ENCODE data around the gene GPC6. TPM values are rescaled to one million over a fixed set of nuclear protein-coding genes. Genes with fewer than 3 reads are reported as not detected.

GPC6 gene
- total and polyA plus RNA-seq, 4 donors, result 5.9 to 29.1 (median 18.2) TPM

DNA sequence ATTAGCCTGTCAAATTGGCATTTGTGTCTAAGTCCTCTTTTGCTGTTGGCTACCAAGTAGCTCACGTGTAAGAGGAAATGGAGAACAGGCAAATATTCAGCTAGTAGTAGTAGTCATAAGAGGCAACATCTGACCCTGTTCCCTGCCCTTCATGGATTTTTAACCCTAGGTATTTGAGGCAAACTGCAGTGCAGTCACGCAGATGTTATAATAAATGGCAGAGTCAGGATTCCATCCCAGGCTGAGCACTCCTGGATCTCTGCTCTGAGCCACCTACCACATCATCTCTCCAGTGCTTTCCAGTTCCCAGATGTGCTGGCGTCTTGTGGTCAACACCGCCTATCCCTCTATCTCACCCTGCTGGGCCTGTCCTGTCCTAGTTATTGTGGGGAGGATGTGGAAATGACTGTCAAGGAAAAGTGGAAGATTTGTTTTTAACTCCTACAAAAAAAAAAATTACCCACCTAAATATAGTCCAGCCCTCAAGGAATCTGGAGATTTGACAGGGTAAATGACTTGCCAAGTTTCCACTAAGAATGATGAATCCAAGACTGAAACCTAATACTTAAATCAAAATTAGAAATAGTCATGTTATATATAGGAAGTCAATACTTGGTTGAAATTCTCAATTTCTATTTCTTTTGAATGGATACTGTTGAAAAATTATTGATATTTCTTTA, 322.9 kb downstream of the GPC6 start:
- Histone ChIP-seq H3K9me3 (ENCODE audit: control insufficient read depth in 4 of 4, low read length in 3 of 4) (no peaks in the 10 kb centered on the region), H3K4me3 (ENCODE audit: low read depth in 1 of 3, low read length in 3 of 3) (no peak overlapping the region), H3K9ac (ENCODE audit: low read depth in 1 of 2, low read length in 2 of 2) (no peak overlapping the region), H3K27me3 (ENCODE audit: control insufficient read depth in 4 of 4, insufficient read depth in 4 of 4, low read length in 3 of 4) (no peaks in the 10 kb centered on the region), H3K4me1 (ENCODE audit: control insufficient read depth in 4 of 4, insufficient read depth in 4 of 4, low read length in 3 of 4) (no peaks in the 10 kb centered on the region), H3K36me3 (ENCODE audit: control insufficient read depth in 4 of 4, insufficient read depth in 3 of 4, low read depth in 1 of 4, low read length in 3 of 4) (no peaks in the 10 kb centered on the region), H3K27ac (ENCODE audit: low read depth in 1 of 2, low read length in 2 of 2) (no peak overlapping the region)
- no peak for DNase-seq (ENCODE audit: low spot score)
- WGBS, result 93% methylated on average over 4 of the region's 4 CpGs
- TF ChIP-seq EGR1 (IDR thresholded peaks at IDR 0.05; ENCODE audit: low read depth in 2 of 2), result no peak
- TF ChIP-seq SP1 (IDR thresholded peaks at IDR 0.05), result no peak
- no peak for TF ChIP-seq NR2F2 (IDR thresholded peaks at IDR 0.05)
- no peak for TF ChIP-seq RXRA (IDR thresholded peaks at IDR 0.05)
- TF ChIP-seq, protein P1, sequence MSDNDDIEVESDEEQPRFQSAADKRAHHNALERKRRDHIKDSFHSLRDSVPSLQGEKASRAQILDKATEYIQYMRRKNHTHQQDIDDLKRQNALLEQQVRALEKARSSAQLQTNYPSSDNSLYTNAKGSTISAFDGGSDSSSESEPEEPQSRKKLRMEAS (IDR thresholded peaks at IDR 0.05), result no peak
- TF ChIP-seq HNF4A (conservative IDR thresholded peaks at IDR 0.05), result no peak
- TF ChIP-seq, protein P2, sequence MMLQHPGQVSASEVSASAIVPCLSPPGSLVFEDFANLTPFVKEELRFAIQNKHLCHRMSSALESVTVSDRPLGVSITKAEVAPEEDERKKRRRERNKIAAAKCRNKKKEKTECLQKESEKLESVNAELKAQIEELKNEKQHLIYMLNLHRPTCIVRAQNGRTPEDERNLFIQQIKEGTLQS (IDR thresholded peaks at IDR 0.05), result no peak
- TF ChIP-seq YY1 (IDR thresholded peaks at IDR 0.05), result no peak
- TF ChIP-seq GABPA (IDR thresholded peaks at IDR 0.05 in 1 of 2, conservative IDR thresholded peaks at IDR 0.05 in 1 of 2), result no peak
- TF ChIP-seq FOXA1 (IDR thresholded peaks at IDR 0.05), result no peak
- no peak for TF ChIP-seq FOXA2 (IDR thresholded peaks at IDR 0.05)
- TF ChIP-seq, protein P3, sequence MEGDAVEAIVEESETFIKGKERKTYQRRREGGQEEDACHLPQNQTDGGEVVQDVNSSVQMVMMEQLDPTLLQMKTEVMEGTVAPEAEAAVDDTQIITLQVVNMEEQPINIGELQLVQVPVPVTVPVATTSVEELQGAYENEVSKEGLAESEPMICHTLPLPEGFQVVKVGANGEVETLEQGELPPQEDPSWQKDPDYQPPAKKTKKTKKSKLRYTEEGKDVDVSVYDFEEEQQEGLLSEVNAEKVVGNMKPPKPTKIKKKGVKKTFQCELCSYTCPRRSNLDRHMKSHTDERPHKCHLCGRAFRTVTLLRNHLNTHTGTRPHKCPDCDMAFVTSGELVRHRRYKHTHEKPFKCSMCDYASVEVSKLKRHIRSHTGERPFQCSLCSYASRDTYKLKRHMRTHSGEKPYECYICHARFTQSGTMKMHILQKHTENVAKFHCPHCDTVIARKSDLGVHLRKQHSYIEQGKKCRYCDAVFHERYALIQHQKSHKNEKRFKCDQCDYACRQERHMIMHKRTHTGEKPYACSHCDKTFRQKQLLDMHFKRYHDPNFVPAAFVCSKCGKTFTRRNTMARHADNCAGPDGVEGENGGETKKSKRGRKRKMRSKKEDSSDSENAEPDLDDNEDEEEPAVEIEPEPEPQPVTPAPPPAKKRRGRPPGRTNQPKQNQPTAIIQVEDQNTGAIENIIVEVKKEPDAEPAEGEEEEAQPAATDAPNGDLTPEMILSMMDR (IDR thresholded peaks at IDR 0.05; ENCODE audit: low read depth, low read length, missing input control), result no peak
- TF ChIP-seq HNF4G (IDR thresholded peaks at IDR 0.05), result no peak
- TF ChIP-seq JUND (IDR thresholded peaks at IDR 0.05), result no peak
- TF ChIP-seq, protein P4, sequence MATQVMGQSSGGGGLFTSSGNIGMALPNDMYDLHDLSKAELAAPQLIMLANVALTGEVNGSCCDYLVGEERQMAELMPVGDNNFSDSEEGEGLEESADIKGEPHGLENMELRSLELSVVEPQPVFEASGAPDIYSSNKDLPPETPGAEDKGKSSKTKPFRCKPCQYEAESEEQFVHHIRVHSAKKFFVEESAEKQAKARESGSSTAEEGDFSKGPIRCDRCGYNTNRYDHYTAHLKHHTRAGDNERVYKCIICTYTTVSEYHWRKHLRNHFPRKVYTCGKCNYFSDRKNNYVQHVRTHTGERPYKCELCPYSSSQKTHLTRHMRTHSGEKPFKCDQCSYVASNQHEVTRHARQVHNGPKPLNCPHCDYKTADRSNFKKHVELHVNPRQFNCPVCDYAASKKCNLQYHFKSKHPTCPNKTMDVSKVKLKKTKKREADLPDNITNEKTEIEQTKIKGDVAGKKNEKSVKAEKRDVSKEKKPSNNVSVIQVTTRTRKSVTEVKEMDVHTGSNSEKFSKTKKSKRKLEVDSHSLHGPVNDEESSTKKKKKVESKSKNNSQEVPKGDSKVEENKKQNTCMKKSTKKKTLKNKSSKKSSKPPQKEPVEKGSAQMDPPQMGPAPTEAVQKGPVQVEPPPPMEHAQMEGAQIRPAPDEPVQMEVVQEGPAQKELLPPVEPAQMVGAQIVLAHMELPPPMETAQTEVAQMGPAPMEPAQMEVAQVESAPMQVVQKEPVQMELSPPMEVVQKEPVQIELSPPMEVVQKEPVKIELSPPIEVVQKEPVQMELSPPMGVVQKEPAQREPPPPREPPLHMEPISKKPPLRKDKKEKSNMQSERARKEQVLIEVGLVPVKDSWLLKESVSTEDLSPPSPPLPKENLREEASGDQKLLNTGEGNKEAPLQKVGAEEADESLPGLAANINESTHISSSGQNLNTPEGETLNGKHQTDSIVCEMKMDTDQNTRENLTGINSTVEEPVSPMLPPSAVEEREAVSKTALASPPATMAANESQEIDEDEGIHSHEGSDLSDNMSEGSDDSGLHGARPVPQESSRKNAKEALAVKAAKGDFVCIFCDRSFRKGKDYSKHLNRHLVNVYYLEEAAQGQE (IDR thresholded peaks at IDR 0.05), result no peak
- TF ChIP-seq RAD21 (IDR thresholded peaks at IDR 0.05), result no peak
- no peak for TF ChIP-seq TAF1 (conservative IDR thresholded peaks at IDR 0.05)
- TF ChIP-seq, protein P5, sequence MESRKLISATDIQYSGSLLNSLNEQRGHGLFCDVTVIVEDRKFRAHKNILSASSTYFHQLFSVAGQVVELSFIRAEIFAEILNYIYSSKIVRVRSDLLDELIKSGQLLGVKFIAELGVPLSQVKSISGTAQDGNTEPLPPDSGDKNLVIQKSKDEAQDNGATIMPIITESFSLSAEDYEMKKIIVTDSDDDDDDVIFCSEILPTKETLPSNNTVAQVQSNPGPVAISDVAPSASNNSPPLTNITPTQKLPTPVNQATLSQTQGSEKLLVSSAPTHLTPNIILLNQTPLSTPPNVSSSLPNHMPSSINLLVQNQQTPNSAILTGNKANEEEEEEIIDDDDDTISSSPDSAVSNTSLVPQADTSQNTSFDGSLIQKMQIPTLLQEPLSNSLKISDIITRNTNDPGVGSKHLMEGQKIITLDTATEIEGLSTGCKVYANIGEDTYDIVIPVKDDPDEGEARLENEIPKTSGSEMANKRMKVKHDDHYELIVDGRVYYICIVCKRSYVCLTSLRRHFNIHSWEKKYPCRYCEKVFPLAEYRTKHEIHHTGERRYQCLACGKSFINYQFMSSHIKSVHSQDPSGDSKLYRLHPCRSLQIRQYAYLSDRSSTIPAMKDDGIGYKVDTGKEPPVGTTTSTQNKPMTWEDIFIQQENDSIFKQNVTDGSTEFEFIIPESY (IDR thresholded peaks at IDR 0.05), result no peak

All from liver (tissue), 9 donors.